H1 (cell line): Measurements from ENCODE around the gene PLA2G10. TPM values are rescaled to one million over a fixed set of nuclear protein-coding genes. Genes with fewer than 3 reads are reported as not detected.

Experiments used
- CBX8 ChIP-seq: fragments of 300-800, 300-1000 bp; sonication (generic); IDR thresholded peaks from 2 replicates; pipeline ENCODE4 v1.7.1; 2016; ENCODE audit warnings: low read depth, low read length, borderline replicate concordance
- EGR1 ChIP-seq: IDR thresholded peaks from 2 replicates; pipeline ENCODE4 v1.6.1; 2011; ENCODE audit warnings: low read depth, low read length, borderline replicate concordance
- KDM5A ChIP-seq: fragments of 200-600 bp; IDR thresholded peaks from 2 replicates; pipeline ENCODE4 v1.7.1; 2012; ENCODE audit warnings: mild to moderate bottlenecking, low read length, inconsistent platforms, mixed read lengths
- polyA plus RNA-seq, 7 experiments: library from polyadenylated mRNA; depleted of rRNA in 3 of 7; stranded (reverse) in 5 of 7; unstranded in 2 of 7; fragments of >200 nt in 5 of 7; fragments of 200-250 nt in 2 of 7; gene quantifications; 1 replicate in 5 of 7; 2 replicates in 1 of 7; 4 replicates in 1 of 7; pipeline versions ENCODE4 v1.2.1 to v1.2.3, GENCODE V29; 2011 to 2013; ENCODE audit warnings: missing spikeins in 2 of 7, mixed read lengths in 2 of 7
- total RNA-seq: library from RNA; stranded (reverse); fragmentation: NEBNext Ultra II Directional; extraction: Animal tissue kit (Norgen Biotek cat#: 25700); gene quantifications from 2 replicates; pipeline ENCODE4 v1.2.1, GENCODE V29; 2021
- TF ChIP-seq, protein P1 (sequence below): fragments of 300-600 bp; sonication (generic); IDR thresholded peaks from 2 replicates; pipeline ENCODE4 v1.7.1; 2012; ENCODE audit warnings: low read length, moderate library complexity, mild to moderate bottlenecking, inconsistent platforms; ENCODE audit not compliant: insufficient replicate concordance

The PLA2G10 gene
- total and polyA plus RNA-seq, 2 of the 8 experiments (the other 6 are each of a cell fraction or from before 2014, with no cell fraction given), result 0.60 to 2.2 TPM

DNA sequence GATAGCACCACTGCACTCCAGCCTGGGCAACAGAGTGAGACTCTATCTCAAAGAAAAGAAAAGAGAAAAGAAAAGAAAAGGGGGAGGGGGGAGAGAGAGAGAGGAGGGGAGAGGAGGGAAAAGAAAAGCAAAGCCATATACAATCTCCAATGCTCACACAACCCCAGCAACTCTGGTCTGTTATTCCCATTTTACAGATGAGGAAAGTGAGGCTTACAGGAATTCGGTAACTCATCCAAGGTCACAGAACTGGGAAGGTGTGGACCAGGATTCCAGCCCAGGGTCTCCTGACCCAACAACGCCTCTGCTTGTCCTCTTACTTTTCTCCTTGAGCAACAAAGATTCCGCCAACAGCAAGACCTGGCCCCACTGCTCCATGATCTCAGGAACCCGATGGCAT, 13.0 kb downstream of the PLA2G10 start (continued):
- TF ChIP-seq, protein P1, sequence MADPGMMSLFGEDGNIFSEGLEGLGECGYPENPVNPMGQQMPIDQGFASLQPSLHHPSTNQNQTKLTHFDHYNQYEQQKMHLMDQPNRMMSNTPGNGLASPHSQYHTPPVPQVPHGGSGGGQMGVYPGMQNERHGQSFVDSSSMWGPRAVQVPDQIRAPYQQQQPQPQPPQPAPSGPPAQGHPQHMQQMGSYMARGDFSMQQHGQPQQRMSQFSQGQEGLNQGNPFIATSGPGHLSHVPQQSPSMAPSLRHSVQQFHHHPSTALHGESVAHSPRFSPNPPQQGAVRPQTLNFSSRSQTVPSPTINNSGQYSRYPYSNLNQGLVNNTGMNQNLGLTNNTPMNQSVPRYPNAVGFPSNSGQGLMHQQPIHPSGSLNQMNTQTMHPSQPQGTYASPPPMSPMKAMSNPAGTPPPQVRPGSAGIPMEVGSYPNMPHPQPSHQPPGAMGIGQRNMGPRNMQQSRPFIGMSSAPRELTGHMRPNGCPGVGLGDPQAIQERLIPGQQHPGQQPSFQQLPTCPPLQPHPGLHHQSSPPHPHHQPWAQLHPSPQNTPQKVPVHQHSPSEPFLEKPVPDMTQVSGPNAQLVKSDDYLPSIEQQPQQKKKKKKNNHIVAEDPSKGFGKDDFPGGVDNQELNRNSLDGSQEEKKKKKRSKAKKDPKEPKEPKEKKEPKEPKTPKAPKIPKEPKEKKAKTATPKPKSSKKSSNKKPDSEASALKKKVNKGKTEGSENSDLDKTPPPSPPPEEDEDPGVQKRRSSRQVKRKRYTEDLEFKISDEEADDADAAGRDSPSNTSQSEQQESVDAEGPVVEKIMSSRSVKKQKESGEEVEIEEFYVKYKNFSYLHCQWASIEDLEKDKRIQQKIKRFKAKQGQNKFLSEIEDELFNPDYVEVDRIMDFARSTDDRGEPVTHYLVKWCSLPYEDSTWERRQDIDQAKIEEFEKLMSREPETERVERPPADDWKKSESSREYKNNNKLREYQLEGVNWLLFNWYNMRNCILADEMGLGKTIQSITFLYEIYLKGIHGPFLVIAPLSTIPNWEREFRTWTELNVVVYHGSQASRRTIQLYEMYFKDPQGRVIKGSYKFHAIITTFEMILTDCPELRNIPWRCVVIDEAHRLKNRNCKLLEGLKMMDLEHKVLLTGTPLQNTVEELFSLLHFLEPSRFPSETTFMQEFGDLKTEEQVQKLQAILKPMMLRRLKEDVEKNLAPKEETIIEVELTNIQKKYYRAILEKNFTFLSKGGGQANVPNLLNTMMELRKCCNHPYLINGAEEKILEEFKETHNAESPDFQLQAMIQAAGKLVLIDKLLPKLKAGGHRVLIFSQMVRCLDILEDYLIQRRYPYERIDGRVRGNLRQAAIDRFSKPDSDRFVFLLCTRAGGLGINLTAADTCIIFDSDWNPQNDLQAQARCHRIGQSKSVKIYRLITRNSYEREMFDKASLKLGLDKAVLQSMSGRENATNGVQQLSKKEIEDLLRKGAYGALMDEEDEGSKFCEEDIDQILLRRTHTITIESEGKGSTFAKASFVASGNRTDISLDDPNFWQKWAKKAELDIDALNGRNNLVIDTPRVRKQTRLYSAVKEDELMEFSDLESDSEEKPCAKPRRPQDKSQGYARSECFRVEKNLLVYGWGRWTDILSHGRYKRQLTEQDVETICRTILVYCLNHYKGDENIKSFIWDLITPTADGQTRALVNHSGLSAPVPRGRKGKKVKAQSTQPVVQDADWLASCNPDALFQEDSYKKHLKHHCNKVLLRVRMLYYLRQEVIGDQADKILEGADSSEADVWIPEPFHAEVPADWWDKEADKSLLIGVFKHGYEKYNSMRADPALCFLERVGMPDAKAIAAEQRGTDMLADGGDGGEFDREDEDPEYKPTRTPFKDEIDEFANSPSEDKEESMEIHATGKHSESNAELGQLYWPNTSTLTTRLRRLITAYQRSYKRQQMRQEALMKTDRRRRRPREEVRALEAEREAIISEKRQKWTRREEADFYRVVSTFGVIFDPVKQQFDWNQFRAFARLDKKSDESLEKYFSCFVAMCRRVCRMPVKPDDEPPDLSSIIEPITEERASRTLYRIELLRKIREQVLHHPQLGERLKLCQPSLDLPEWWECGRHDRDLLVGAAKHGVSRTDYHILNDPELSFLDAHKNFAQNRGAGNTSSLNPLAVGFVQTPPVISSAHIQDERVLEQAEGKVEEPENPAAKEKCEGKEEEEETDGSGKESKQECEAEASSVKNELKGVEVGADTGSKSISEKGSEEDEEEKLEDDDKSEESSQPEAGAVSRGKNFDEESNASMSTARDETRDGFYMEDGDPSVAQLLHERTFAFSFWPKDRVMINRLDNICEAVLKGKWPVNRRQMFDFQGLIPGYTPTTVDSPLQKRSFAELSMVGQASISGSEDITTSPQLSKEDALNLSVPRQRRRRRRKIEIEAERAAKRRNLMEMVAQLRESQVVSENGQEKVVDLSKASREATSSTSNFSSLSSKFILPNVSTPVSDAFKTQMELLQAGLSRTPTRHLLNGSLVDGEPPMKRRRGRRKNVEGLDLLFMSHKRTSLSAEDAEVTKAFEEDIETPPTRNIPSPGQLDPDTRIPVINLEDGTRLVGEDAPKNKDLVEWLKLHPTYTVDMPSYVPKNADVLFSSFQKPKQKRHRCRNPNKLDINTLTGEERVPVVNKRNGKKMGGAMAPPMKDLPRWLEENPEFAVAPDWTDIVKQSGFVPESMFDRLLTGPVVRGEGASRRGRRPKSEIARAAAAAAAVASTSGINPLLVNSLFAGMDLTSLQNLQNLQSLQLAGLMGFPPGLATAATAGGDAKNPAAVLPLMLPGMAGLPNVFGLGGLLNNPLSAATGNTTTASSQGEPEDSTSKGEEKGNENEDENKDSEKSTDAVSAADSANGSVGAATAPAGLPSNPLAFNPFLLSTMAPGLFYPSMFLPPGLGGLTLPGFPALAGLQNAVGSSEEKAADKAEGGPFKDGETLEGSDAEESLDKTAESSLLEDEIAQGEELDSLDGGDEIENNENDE, result no peak
- TF ChIP-seq KDM5A (no peak), EGR1 (no peak), CBX8 (no peak)
- TF ChIP-seq, all 59 proteins: peak for 0
